Right lobe of liver (tissue), 6 donors: ENCODE measurements around the gene POC1A. TPM values are rescaled to one million over a fixed set of nuclear protein-coding genes. Genes with fewer than 3 reads are reported as not detected.

ENCODE experiments used
- ATAC-seq, 4 donors: fragments of 200-7000 bp; cut with Tn5 transposase; one replicate each; pipeline ENCODE4 v1.9.1; 2020; ENCODE audit warnings: mild to moderate bottlenecking in 4 of 4, moderate library complexity in 4 of 4
- DNase-seq, 3 donors: peaks; one replicate each; pipeline ENCODE4 v3.0.0-alpha.2; 2020
- H3K27ac ChIP-seq, 3 donors: fragments of 200-600 bp; one replicate each; pipeline ENCODE4 v1.8.0; 2022
- H3K27me3 ChIP-seq, 2 donors: fragments of 200-600 bp; one replicate each; pipeline ENCODE4 v1.8.0; 2022
- H3K36me3 ChIP-seq, 4 donors: fragments of 200-600 bp; sonication (generic) in 1 of 4; one replicate each; pipeline versions ENCODE4 v1.5.1 to v1.8.0; 2017 to 2022; ENCODE audit warnings: control low read depth in 1 of 4
- H3K4me1 ChIP-seq, 4 donors: fragments of 200-600 bp; sonication (generic) in 1 of 4; one replicate each; pipeline versions ENCODE4 v1.5.1 to v1.8.0; 2017 to 2022; ENCODE audit warnings: control low read depth in 1 of 4
- H3K4me3 ChIP-seq, 3 donors: fragments of 200-600 bp; one replicate each; pipeline ENCODE4 v1.8.0; 2022
- H3K9me3 ChIP-seq, 4 donors: fragments of 200-600 bp; sonication (generic) in 1 of 4; one replicate each; pipeline versions ENCODE4 v1.5.1 to v1.8.0; 2017 to 2022; ENCODE audit warnings: control low read depth in 1 of 4
- POLR2A ChIP-seq: fragments of 450-650 bp; IDR thresholded peaks from one replicate; pipeline ENCODE4 v1.6.1; 2017; ENCODE audit warnings: antibody characterized with exemption, mild to moderate bottlenecking
- WGBS: methylation state at CpG from one replicate; pipeline ENCODE4 v1.1.6; 2018; ENCODE audit warnings: low coverage, low lambda C conversion rate; ENCODE audit not compliant: insufficient coverage; ENCODE audit errors: missing lambda C conversion rate; 5-methylcytosine and 5-hydroxymethylcytosine counted together
- intact Hi-C, 2 donors: fragments of 100-400 bp; cut with DNase I; formaldehyde crosslinking; loops; one replicate each; pipeline versions ENCODE4 v1.11.2 to v1.14.1; 2022
- total RNA-seq, 6 experiments: library from RNA; depleted of rRNA in 2 of 6; stranded (reverse); fragments of >200 nt in 2 of 6; fragmentation: NEBNext Ultra II Directional in 3 of 6; extraction: Animal tissue kit (Norgen Biotek cat#: 25700) in 3 of 6; gene quantifications; one replicate each; pipeline versions ENCODE4 v1.1.0 to v1.2.4, GENCODE V29; 2016 to 2023
- TF ChIP-seq, protein P1 (sequence below), 4 donors: fragments of 200-600 bp in 3 of 4; fragments of 450-650 bp in 1 of 4; IDR thresholded peaks; one replicate each; pipeline versions ENCODE4 v1.5.1 to v1.8.0; 2016 to 2022; ENCODE audit warnings: antibody characterized with exemption in 4 of 4, mild to moderate bottlenecking in 2 of 4
- donor health status: DM: no; HTN: yes; CAD: no.
- donor health status: DM: no; HTN: no; CAD: no.
- donor health status: DM: no; HTN: no; CAD: no.
- donor health status: DM: no; HTN: yes; CAD: no.
- donor health status: DM: no; HTN: yes; CAD: no.

POC1A gene
- total RNA-seq, 6 experiments from 2014 or later = 2.0 to 4.3 (median 3.2) TPM

DNA sequence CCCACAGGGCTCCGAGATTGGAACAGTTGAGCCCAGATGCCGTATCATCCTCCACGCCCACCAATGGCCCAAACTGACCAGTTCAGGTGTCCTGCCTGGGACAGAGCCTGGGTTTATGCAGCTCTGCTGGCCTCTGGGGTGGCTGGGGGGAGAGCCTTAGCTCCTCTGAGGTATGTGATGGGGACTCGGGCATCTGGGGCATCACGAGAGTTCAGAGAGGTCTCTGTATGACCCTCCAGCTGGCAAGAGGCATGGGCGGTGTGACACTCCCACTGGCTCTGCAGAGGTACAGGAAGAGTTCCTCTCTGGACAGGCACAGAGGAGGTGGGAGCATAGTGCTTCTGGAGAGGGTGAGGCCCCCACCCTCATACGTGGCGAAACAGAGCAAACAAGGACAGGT is 71.3 kb downstream of the POC1A start:
- peaks cover 0 to 5% (median 0%) of the 10 kb centered on the region in 4 donors for H3K4me1 ChIP-seq
- ATAC-seq (no peak), DNase-seq (no peak)
- WGBS = 94% methylated on average over 3 of the region's 8 CpGs
- H3K4me3 ChIP-seq = no peak overlapping the region
- H3K27me3 ChIP-seq = no peaks in the 10 kb centered on the region
- no peaks in the 10 kb centered on the region for H3K9me3 ChIP-seq
- no peak overlapping the region for H3K27ac ChIP-seq
- no peaks in the 10 kb centered on the region for H3K36me3 ChIP-seq
- intact Hi-C loops = no loop called here
- TF ChIP-seq, protein P1, sequence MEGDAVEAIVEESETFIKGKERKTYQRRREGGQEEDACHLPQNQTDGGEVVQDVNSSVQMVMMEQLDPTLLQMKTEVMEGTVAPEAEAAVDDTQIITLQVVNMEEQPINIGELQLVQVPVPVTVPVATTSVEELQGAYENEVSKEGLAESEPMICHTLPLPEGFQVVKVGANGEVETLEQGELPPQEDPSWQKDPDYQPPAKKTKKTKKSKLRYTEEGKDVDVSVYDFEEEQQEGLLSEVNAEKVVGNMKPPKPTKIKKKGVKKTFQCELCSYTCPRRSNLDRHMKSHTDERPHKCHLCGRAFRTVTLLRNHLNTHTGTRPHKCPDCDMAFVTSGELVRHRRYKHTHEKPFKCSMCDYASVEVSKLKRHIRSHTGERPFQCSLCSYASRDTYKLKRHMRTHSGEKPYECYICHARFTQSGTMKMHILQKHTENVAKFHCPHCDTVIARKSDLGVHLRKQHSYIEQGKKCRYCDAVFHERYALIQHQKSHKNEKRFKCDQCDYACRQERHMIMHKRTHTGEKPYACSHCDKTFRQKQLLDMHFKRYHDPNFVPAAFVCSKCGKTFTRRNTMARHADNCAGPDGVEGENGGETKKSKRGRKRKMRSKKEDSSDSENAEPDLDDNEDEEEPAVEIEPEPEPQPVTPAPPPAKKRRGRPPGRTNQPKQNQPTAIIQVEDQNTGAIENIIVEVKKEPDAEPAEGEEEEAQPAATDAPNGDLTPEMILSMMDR (IDR thresholded peaks at IDR 0.05) = no peak
- no peak for TF ChIP-seq POLR2A

DNA sequence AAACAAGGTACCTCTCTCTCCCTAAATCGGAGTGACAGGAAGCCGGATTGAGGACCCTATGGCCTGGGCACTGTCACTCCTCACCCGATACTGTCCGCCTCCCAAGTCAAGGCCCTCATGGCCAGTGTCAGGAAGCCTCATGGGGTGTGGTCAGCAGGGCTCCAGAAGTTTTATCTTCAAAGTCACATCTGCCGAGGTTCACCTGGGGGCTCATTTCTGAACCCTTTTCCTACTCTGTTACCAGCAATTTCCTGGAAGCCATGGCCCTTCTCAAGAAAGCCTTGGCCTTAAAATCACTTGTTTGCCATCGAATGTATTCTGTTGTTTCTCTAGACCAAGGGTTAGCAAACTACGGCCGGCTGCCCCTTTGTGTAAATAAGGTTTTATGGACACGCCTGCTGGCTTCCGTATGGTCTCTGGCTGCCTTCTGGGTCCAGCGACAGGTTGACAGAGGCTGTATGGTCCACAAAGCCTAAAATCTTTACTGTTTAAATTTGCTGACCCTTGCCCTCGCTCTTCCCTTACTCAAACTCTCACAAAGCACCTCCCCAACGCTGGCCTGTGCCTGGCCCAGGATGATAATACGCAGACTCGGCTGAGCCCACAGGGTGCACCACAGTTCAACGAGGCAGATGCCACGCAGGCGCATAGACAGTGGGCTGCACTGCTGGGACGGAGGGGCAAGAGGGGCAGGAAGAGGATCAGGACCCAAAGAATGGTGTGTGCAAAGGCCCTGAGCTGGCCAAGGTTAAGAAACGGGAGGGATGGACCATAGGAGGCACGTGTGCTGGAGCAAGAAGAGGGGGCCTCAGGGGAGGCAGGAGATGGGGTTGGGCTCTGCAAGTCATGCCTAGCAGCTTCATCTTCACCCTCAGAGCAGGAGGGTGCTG is 73.1 kb downstream of the POC1A start:
- H3K4me1 ChIP-seq = no peaks in the 10 kb centered on the region
- no peak for DNase-seq
- ATAC-seq = peak in 2 of 4 donors; percentile 51 to 64
- no peaks in the 10 kb centered on the region for H3K36me3 ChIP-seq
- no peaks in the 10 kb centered on the region for H3K27me3 ChIP-seq
- intact Hi-C loops = no loop called here
- no peak overlapping the region for H3K27ac ChIP-seq
- no peak overlapping the region for H3K4me3 ChIP-seq
- H3K9me3 ChIP-seq = no peaks in the 10 kb centered on the region
- WGBS = 85% methylated on average over 18 of the region's 21 CpGs
- no peak for TF ChIP-seq POLR2A
- TF ChIP-seq, protein P1 (IDR thresholded peaks at IDR 0.05) = no peak

DNA sequence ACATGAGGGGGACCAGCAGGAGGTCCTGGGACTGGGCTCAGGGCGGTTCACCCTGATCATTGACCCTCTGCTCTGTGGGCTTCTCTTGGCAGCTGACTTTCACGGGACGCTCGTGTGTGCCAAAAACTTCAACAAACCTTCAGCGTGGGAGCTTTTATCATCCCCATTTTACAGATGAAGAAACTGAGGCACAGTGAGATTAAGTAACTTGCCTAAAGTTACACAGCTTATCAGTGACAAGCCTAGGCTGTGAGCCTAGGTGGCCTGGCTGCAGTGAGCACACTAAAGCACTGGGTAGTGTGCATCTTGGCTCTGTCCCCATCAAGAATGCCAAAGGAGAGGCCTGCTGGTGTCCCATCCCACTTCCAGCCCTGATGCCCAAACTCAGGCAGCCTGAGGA is 74.3 kb downstream of the POC1A start:
- H3K36me3 ChIP-seq = no peaks in the 10 kb centered on the region
- no peak overlapping the region for H3K4me3 ChIP-seq
- no peaks in the 10 kb centered on the region for H3K27me3 ChIP-seq
- no peak for DNase-seq
- WGBS = no CpG with 5 or more reads among the region's 5 CpGs
- no peaks in the 10 kb centered on the region for H3K9me3 ChIP-seq
- TF ChIP-seq, protein P1 (IDR thresholded peaks at IDR 0.05) = no peak
- TF ChIP-seq POLR2A = no peak
- ATAC-seq = no peak
- intact Hi-C loops = no loop called here
- no peaks in the 10 kb centered on the region for H3K4me1 ChIP-seq
- H3K27ac ChIP-seq = no peak overlapping the region

DNA sequence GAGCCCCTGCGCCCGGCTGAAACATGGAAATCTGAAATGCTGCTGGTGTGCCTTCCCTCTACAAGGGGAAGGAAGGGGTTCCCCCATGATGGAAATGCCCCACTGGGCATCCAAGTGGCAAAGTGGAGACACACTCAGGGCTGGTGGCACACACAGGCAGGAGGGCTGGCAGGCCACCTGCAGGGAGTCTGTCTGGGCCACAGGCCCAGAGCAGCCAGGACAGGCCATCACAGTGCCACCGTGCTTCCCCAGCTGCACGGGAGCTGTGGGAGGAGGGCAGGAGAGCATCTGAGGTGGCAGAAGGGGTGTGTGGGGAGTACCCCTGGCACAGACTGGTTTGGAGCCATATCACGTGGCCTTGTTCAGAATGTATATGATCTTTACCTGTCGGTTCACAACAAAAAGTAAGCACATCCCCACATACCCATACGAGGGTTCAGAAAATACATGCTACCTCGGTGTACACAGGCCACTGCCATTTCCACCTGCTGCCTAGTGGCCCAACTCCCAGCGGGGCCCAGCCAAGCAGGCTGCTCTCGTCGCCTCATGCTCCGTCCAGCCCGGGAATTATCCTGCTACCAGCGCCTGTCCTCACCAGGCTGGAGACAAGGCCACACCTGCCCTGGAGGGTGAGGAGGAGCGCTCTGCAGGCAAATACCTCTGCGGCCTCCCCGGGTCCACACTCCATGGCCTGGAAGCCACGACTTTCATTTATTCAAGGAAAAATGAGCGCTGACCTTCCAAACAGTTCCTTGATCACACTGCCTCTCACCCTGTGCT is 75.3 kb downstream of the POC1A start:
- Histone ChIP-seq H3K36me3 (no peaks in the 10 kb centered on the region), H3K4me3 (no peak overlapping the region), H3K27me3 (no peaks in the 10 kb centered on the region), H3K4me1 (no peaks in the 10 kb centered on the region), H3K9me3 (no peaks in the 10 kb centered on the region), H3K27ac (no peak overlapping the region)
- intact Hi-C loops = no loop called here
- TF ChIP-seq POLR2A = no peak
- TF ChIP-seq, protein P1 (IDR thresholded peaks at IDR 0.05) = no peak
- ATAC-seq = no peak
- 95% methylated on average over 10 of the region's 19 CpGs for WGBS
- DNase-seq = no peak
